Common myeloid progenitor, CD34-positive (primary cell): Measurements from ENCODE around the gene STAT5A.
A peak's percentile ranks its signal among the peaks of the same experiment; 100 is the strongest.
"Not testable (repeated sequence)": the region's sequence is repeated elsewhere in the genome, so short reads cannot be mapped to it uniquely, and the experiment has no call there.

Experiments used
- CTCF ChIA-PET: fragments of 350-600 bp; sonication (Branson Sonifier 250); formaldehyde crosslinking; loops from one replicate; lab custom pipeline; 2021; ENCODE audit warnings: antibody characterized with exemption; lab: Charles Lee
- POLR2A ChIA-PET: fragments of 350-600 bp; sonication (Branson Sonifier 250); formaldehyde crosslinking; loops from one replicate; lab custom pipeline; 2021; ENCODE audit warnings: antibody characterized with exemption; lab: Charles Lee
- DNase-seq, 3 donors: peaks; one replicate each; pipeline versions ENCODE4 v3.0.0 to v3.0.0-alpha.2; 2013
- H3K27ac ChIP-seq, 2 experiments: 1 replicate in 1 of 2; 2 replicates in 1 of 2; pipeline ENCODE4 v1.7.0; 2013; ENCODE audit warnings: inconsistent platforms in 2 of 2, low read length in 2 of 2, mild to moderate bottlenecking in 2 of 2, low read depth in 1 of 2, moderate library complexity in 1 of 2; ENCODE audit not compliant: severe bottlenecking in 2 of 2, insufficient read depth in 1 of 2, poor library complexity in 1 of 2
- H3K27me3 ChIP-seq, 5 experiments: replicated peaks in 2 of 5; 1 replicate in 3 of 5; 2 replicates in 2 of 5; pipeline versions ENCODE4 v1.6.1 to v1.7.0; 2013; ENCODE audit warnings: low read length in 4 of 5, mild to moderate bottlenecking in 2 of 5, moderate library complexity in 2 of 5, inconsistent platforms in 1 of 5; ENCODE audit not compliant: insufficient read depth in 5 of 5, control insufficient read depth in 4 of 5
- H3K36me3 ChIP-seq, 4 experiments: 1 replicate in 2 of 4; 2 replicates in 2 of 4; pipeline versions ENCODE4 v1.6.1 to v1.7.0; 2013; ENCODE audit warnings: low read length in 3 of 4, control low read depth in 1 of 4, mild to moderate bottlenecking in 1 of 4; ENCODE audit not compliant: control insufficient read depth in 4 of 4, insufficient read depth in 4 of 4
- H3K4me1 ChIP-seq, 4 experiments: 1 replicate in 3 of 4; 2 replicates in 1 of 4; pipeline versions ENCODE4 v1.6.1 to v1.7.1; 2013; ENCODE audit warnings: low read length in 3 of 4, mild to moderate bottlenecking in 3 of 4, control low read depth in 1 of 4, inconsistent platforms in 1 of 4, moderate library complexity in 1 of 4; ENCODE audit not compliant: control insufficient read depth in 4 of 4, insufficient read depth in 4 of 4; ENCODE audit errors: control extremely low read depth in 1 of 4
- H3K4me3 ChIP-seq, 7 experiments: 1 replicate in 4 of 7; 2 replicates in 3 of 7; pipeline versions ENCODE4 v1.5.1 to v1.7.0; 2013; ENCODE audit warnings: mild to moderate bottlenecking in 7 of 7, low read length in 6 of 7, moderate library complexity in 6 of 7, inconsistent platforms in 2 of 7, low read depth in 2 of 7, control low read depth in 1 of 7; ENCODE audit not compliant: insufficient read depth in 4 of 7, control insufficient read depth in 1 of 7; ENCODE audit errors: extremely low read depth in 1 of 7
- H3K9me3 ChIP-seq, 5 experiments: 1 replicate in 4 of 5; 2 replicates in 1 of 5; pipeline versions ENCODE4 v1.6.1 to v1.7.1; 2013; ENCODE audit warnings: low read length in 4 of 5, mild to moderate bottlenecking in 2 of 5, inconsistent platforms in 1 of 5, low read depth in 1 of 5, moderate library complexity in 1 of 5; ENCODE audit not compliant: control insufficient read depth in 4 of 5, insufficient read depth in 2 of 5; ENCODE audit errors: control extremely low read depth in 1 of 5
- WGBS: methylation state at CpG from one replicate; pipeline ENCODE4 v1.1.5; 2013; ENCODE audit not compliant: insufficient coverage; 5-methylcytosine and 5-hydroxymethylcytosine counted together

Gene STAT5A

GRCh38 chr17:42251115-42251514 is 37.2 kb upstream of the STAT5A start:
- Histone ChIP-seq H3K4me3 (peak overlapping the region in 2 of 7 experiments; percentile 19 to 41), H3K4me1 (peaks cover 28 to 73% (median 52%) of the 10 kb centered on the region in 4 experiments), H3K27me3 (no peaks in the 10 kb centered on the region), H3K9me3 (no peaks in the 10 kb centered on the region), H3K27ac (peak overlapping the region in 1 of 2 experiments; percentile 22), H3K36me3 (no peaks in the 10 kb centered on the region)
- ChIA-PET CTCF (interaction anchor here (0.8 to 6.0 kb wide), 9 partner anchors 13 to 152 kb away, joined by 3 to 66 read pairs (median 4); partner anchors contain the start of gene STAT5A), POLR2A (interaction anchor here (0.6 to 1.3 kb wide), 3 partner anchors 10 to 235 kb away, joined by 5 read pairs; no protein-coding TSS in a partner anchor)
- WGBS = 60% methylated on average over 1 of the region's 2 CpGs
- DNase-seq = no peak

DNA sequence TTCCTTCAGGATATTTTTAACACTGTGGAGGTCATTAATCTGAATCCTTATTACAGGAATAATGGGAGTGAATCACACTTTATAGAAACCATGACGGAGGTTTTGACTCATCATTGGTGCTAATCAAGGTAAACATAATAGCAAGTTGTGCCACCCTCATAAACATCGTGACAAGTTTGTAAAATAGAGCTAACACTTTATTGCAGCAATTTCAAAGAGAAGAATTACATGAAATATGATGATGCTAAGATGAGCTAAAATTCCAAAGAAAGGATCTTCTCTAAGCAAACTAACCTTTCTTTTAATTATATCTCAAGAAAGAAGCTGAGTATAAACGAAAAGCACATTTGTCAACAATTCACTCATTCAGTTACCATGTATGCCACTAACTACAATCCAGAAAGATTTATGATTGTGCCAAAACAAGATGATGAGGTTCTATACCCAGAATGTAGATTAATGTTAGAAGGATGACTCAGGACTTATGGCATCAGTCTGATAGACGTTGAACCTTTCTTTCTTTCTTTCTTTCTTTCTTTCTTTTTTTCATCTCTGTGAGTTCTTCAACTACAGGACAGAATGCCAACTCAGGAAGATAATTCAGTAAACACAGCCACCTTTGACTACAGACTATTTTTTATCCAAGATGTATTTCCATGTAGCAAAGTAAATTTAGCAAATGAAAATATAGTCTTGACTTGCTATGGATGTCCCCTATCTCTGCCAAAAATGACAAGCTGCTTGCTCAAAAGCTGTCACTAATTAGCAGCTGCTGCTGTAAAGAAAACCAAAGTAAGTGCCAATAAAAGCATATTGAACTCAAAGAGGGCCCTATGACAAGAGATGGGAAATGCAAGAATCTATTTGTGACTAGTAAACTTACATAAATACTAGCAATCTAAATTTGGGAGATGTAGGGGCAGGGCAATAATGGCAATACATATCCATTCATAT is 35.4 kb upstream of the STAT5A start:
- peaks cover 20 to 56% (median 38%) of the 10 kb centered on the region in 4 experiments for H3K4me1 ChIP-seq
- H3K9me3 ChIP-seq = no peaks in the 10 kb centered on the region
- ChIA-PET POLR2A (interaction anchor here (0.7 kb wide), 1 partner anchor 59 kb away, joined by 3 read pairs; no protein-coding TSS in a partner anchor), CTCF (interaction anchor here (0.8 to 1.0 kb wide), 2 partner anchors 17 to 31 kb away, joined by 3 to 4 read pairs; no protein-coding TSS in a partner anchor)
- peak overlapping the region in 1 of 2 experiments; percentile 11 for H3K27ac ChIP-seq
- no peaks in the 10 kb centered on the region for H3K36me3 ChIP-seq
- WGBS = no CpG with 5 or more reads among the region's 4 CpGs
- peak in 1 of 3 donors; percentile 55 for DNase-seq
- no peaks in the 10 kb centered on the region for H3K27me3 ChIP-seq
- H3K4me3 ChIP-seq = no peak overlapping the region

DNA sequence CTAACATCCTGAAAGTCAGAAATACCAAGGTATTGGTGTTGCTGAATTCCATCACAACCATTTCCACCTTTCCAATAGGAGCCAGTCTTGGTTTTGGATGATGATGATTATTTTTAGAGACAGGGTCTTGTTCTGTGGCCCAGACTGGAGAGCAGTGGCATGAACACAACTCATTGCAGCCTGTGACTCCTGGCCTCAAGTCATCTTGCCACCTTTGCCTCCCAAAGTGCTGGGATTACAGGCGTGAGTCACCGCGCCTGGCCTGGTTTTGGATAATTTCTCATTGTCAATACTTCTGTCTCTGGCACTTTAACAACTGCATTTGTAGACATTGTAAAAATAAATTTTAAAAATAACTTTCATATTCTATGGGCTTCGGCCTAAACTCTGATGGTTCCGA is 34.7 kb upstream of the STAT5A start:
- Histone ChIP-seq H3K36me3 (no peaks in the 10 kb centered on the region), H3K9me3 (no peaks in the 10 kb centered on the region), H3K27ac (no peak overlapping the region), H3K4me1 (peaks cover 19 to 50% (median 31%) of the 10 kb centered on the region in 4 experiments), H3K27me3 (no peaks in the 10 kb centered on the region), H3K4me3 (no peak overlapping the region)
- no peak for DNase-seq
- WGBS = no CpG with 5 or more reads among the region's 5 CpGs
- ChIA-PET POLR2A (interaction anchor here (0.7 kb wide), 1 partner anchor 58 kb away, joined by 3 read pairs; no protein-coding TSS in a partner anchor), CTCF (interaction anchor here (1.0 kb wide), 1 partner anchor 16 kb away, joined by 3 read pairs; no protein-coding TSS in a partner anchor)

- no peaks in the 10 kb centered on the region for H3K9me3 ChIP-seq
- 98% methylated on average over 8 of the region's 8 CpGs for WGBS
- CTCF ChIA-PET = interaction anchor here (0.6 kb wide), 1 partner anchor 25 kb away, joined by 3 read pairs; no protein-coding TSS in a partner anchor
Measured at GRCh38 chr17:42255445-42255844, 32.9 kb upstream of the STAT5A start.

GRCh38 chr17:42260318-42260717 is 28.0 kb upstream of the STAT5A start:
- DNase-seq = no peak
- Histone ChIP-seq H3K4me1 (peaks cover 0 to 9% (median 4%) of the 10 kb centered on the region in 4 experiments), H3K4me3 (no peak overlapping the region), H3K36me3 (peaks cover 0 to 2% (median 0%) of the 10 kb centered on the region in 4 experiments), H3K27me3 (no peaks in the 10 kb centered on the region), H3K27ac (no peak overlapping the region), H3K9me3 (no peaks in the 10 kb centered on the region)
- POLR2A ChIA-PET = no interaction called here
- CTCF ChIA-PET = interaction anchor here (1.0 to 1.2 kb wide), 2 partner anchors 10 to 38 kb away, joined by 3 to 4 read pairs; no protein-coding TSS in a partner anchor
- 94% methylated on average over 2 of the region's 6 CpGs for WGBS

More at GRCh38 chr17:42255445-42255844, 32.9 kb upstream of the STAT5A start:
- H3K27ac ChIP-seq = no peak overlapping the region
- no peaks in the 10 kb centered on the region for H3K36me3 ChIP-seq
- POLR2A ChIA-PET = no interaction called here
- no peaks in the 10 kb centered on the region for H3K27me3 ChIP-seq
- peaks cover 12 to 35% (median 17%) of the 10 kb centered on the region in 4 experiments for H3K4me1 ChIP-seq
- no peak for DNase-seq
- H3K4me3 ChIP-seq = no peak overlapping the region

DNA sequence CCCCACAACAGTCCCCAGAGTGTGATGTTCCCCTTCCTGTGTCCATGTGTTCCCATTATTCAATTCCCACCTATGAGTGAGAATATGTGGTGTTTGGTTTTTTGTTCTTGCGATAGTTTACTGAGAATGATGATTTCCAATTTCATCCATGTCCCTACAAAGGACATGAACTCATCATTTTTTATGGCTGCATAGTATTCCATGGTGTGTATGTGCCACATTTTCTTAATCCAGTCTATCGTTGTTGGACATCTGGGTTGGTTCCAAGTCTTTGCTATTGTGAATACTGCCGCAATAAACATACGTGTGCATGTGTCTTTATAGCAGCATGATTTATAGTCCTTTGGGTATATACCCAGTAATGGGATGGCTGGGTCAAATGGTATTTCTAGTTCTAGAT is 23.9 kb upstream of the STAT5A start:
- WGBS = no CpG with 5 or more reads among the region's 4 CpGs
- CTCF ChIA-PET, POLR2A ChIA-PET: not testable (repeated sequence)

More for the DNA sequence above, 23.9 kb upstream of the STAT5A start:
- H3K36me3 ChIP-seq, DNase-seq, H3K27ac ChIP-seq, H3K27me3 ChIP-seq, H3K9me3 ChIP-seq, H3K4me3 ChIP-seq: not testable (repeated sequence)
- peaks cover 0 to 15% (median 5%) of the 10 kb centered on the region in 4 experiments for H3K4me1 ChIP-seq
